GM23338 (cell line): ENCODE measurements around the gene MMAB.

Source experiments
- EZH2phosphoT487 ChIP-seq: fragments of 200-600 bp; sonication (generic); IDR thresholded peaks from one replicate; pipeline ENCODE4 v1.8.1; 2018; ENCODE audit warnings: antibody characterized with exemption; ENCODE audit not compliant: unreplicated experiment
- JUNB ChIP-seq: IDR thresholded peaks from one replicate; pipeline ENCODE4 v1.6.1; 2016; ENCODE audit warnings: antibody characterized with exemption; ENCODE audit not compliant: unreplicated experiment
- POLR2AphosphoS5 ChIP-seq: IDR thresholded peaks from 2 replicates; pipeline ENCODE4 v1.6.1; 2016; ENCODE audit warnings: antibody characterized with exemption, low read depth
- TF ChIP-seq, protein P1 (sequence below), 2 experiments: fragments of 200-600 bp in 1 of 2; sonication (generic) in 1 of 2; conservative IDR thresholded peaks; 2 replicates each; pipeline versions ENCODE4 v1.5.1 to v1.6.1; 2016 to 2017; ENCODE audit warnings: antibody characterized with exemption in 2 of 2, low read depth in 2 of 2, mild to moderate bottlenecking in 2 of 2, moderate library complexity in 1 of 2
- TF ChIP-seq, protein P2 (sequence below): IDR thresholded peaks from one replicate; pipeline ENCODE4 v1.6.1; 2018; ENCODE audit warnings: antibody characterized with exemption; ENCODE audit not compliant: unreplicated experiment

DNA sequence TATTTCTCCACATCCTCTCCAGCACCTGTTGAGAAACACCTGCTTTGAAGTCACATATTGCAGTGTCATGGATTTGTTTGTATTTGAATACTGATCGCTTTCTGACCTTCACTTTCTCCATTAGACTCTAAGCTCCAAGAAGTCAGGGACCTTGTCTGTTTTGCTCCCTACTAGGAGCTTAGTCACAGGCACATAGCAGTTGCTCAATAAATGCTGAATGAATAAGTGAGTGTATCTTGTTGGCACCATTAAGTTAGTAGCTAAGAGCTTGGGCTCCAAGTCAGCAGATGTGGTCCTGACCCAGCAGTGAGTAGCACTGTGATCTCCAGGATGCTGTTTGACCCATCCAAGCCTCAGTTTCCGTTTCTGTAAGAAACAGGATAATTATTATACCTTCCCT lies 10.4 kb upstream of the MMAB start:
- TF ChIP-seq, protein P1, sequence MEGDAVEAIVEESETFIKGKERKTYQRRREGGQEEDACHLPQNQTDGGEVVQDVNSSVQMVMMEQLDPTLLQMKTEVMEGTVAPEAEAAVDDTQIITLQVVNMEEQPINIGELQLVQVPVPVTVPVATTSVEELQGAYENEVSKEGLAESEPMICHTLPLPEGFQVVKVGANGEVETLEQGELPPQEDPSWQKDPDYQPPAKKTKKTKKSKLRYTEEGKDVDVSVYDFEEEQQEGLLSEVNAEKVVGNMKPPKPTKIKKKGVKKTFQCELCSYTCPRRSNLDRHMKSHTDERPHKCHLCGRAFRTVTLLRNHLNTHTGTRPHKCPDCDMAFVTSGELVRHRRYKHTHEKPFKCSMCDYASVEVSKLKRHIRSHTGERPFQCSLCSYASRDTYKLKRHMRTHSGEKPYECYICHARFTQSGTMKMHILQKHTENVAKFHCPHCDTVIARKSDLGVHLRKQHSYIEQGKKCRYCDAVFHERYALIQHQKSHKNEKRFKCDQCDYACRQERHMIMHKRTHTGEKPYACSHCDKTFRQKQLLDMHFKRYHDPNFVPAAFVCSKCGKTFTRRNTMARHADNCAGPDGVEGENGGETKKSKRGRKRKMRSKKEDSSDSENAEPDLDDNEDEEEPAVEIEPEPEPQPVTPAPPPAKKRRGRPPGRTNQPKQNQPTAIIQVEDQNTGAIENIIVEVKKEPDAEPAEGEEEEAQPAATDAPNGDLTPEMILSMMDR (conservative IDR thresholded peaks at IDR 0.05; ENCODE audit: low read depth in 2 of 2) = no peak
- TF ChIP-seq EZH2phosphoT487 = no peak
- TF ChIP-seq JUNB = no peak
- no peak for TF ChIP-seq POLR2AphosphoS5
- TF ChIP-seq, protein P2, sequence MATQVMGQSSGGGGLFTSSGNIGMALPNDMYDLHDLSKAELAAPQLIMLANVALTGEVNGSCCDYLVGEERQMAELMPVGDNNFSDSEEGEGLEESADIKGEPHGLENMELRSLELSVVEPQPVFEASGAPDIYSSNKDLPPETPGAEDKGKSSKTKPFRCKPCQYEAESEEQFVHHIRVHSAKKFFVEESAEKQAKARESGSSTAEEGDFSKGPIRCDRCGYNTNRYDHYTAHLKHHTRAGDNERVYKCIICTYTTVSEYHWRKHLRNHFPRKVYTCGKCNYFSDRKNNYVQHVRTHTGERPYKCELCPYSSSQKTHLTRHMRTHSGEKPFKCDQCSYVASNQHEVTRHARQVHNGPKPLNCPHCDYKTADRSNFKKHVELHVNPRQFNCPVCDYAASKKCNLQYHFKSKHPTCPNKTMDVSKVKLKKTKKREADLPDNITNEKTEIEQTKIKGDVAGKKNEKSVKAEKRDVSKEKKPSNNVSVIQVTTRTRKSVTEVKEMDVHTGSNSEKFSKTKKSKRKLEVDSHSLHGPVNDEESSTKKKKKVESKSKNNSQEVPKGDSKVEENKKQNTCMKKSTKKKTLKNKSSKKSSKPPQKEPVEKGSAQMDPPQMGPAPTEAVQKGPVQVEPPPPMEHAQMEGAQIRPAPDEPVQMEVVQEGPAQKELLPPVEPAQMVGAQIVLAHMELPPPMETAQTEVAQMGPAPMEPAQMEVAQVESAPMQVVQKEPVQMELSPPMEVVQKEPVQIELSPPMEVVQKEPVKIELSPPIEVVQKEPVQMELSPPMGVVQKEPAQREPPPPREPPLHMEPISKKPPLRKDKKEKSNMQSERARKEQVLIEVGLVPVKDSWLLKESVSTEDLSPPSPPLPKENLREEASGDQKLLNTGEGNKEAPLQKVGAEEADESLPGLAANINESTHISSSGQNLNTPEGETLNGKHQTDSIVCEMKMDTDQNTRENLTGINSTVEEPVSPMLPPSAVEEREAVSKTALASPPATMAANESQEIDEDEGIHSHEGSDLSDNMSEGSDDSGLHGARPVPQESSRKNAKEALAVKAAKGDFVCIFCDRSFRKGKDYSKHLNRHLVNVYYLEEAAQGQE = no peak
